K562 (cell line): ENCODE data around the gene CEBPE. TPM values are rescaled to one million over a fixed set of nuclear protein-coding genes. Genes with fewer than 3 reads are reported as not detected.

Experiments used
- ATAC-seq: fragments of 200-7000 bp; cut with Tn5 transposase; 3 replicates; pipeline ENCODE4 v1.9.1; 2020; ENCODE audit warnings: moderate library complexity
- BruUV-seq: library from RNA; stranded (reverse); fragments of 400-500 nt; replicated peaks from 2 replicates; lab custom pipeline; 2021; lab: Mats Ljungman, UMichigan
- CTCF ChIA-PET: fragments of 300-600 bp; formaldehyde crosslinking; extraction: SDS; loops from one replicate; lab custom pipeline; 2021; ENCODE audit warnings: low intra/inter-chr PET ratio; lab: Yijun Ruan, JAX
- POLR2A ChIA-PET: fragments of 300-600, 350-650 bp; sonication (Branson Sonifier 250); formaldehyde crosslinking; extraction: SDS; loops from one replicate; lab custom pipeline; 2021; ENCODE audit warnings: antibody characterized with exemption, inconsistent platforms; lab: Yijun Ruan, JAX
- DNase-seq, 4 experiments: peaks; one replicate each; pipeline versions ENCODE4 v3.0.0 to v3.0.0-alpha.2; 2011 to 2018; ENCODE audit warnings: low spot score in 3 of 4, mixed read lengths in 3 of 4; ENCODE audit errors: extremely low read depth in 1 of 4
- FAIRE-seq: peaks from 2 replicates; lab custom pipeline; 2011; peaks lifted over from hg19 to GRCh38; lab: Jason Lieb, UNC
- H2AFZ ChIP-seq: 2 replicates; pipeline ENCODE4 v1.6.0; 2011; ENCODE audit warnings: low read depth, low read length, control low read depth, inconsistent platforms
- H3K27ac ChIP-seq: fragments of 200-600 bp; 3 replicates; pipeline ENCODE4 v1.8.0; 2011; ENCODE audit warnings: low read depth, mild to moderate bottlenecking, control low read depth, inconsistent platforms, low read length, moderate library complexity, mixed read lengths; ENCODE audit errors: extremely low read depth
- H3K27me3 ChIP-seq, 2 experiments: fragments of 300-600 bp in 1 of 2; 2 replicates in 1 of 2; 3 replicates in 1 of 2; pipeline versions ENCODE4 v1.6.0 to v1.8.0; 2011; ENCODE audit warnings: inconsistent platforms in 2 of 2, low read length in 2 of 2, mild to moderate bottlenecking in 1 of 2, mixed read lengths in 1 of 2, moderate library complexity in 1 of 2; ENCODE audit not compliant: control insufficient read depth in 2 of 2, insufficient read depth in 2 of 2
- H3K36me3 ChIP-seq: fragments of 300-600 bp; 3 replicates; pipeline ENCODE4 v1.8.0; 2011; ENCODE audit warnings: mild to moderate bottlenecking, low read length, inconsistent platforms; ENCODE audit not compliant: control insufficient read depth, insufficient read depth
- H3K4me1 ChIP-seq, 2 experiments: fragments of 200-600 bp in 1 of 2; replicated peaks in 1 of 2; 2 replicates in 1 of 2; 3 replicates in 1 of 2; pipeline versions ENCODE4 v1.5.1 to v1.8.0; 2011; ENCODE audit warnings: inconsistent platforms in 2 of 2, low read length in 2 of 2, mild to moderate bottlenecking in 1 of 2, mixed read lengths in 1 of 2, moderate library complexity in 1 of 2; ENCODE audit not compliant: control insufficient read depth in 2 of 2, insufficient read depth in 2 of 2
- H3K4me2 ChIP-seq: 2 replicates; pipeline ENCODE4 v1.6.1; 2011; ENCODE audit warnings: low read length, control low read depth, inconsistent platforms, mixed read lengths; ENCODE audit not compliant: insufficient read depth
- H3K4me3 ChIP-seq: fragments of 200-600 bp; sonication (generic), shearing (Covaris generic); 2 replicates; pipeline ENCODE4 v1.5.1; 2016; ENCODE audit warnings: control low read depth, inconsistent platforms
- H3K79me2 ChIP-seq: fragments of 200-600 bp; 3 replicates; pipeline ENCODE4 v1.8.0; 2011; ENCODE audit warnings: low read length, inconsistent platforms; ENCODE audit not compliant: control insufficient read depth, insufficient read depth
- H3K9ac ChIP-seq, 2 experiments: 2 replicates each; pipeline versions ENCODE4 v1.6.0 to v1.6.1; 2011; ENCODE audit warnings: low read depth in 2 of 2, low read length in 2 of 2, control low read depth in 1 of 2, inconsistent platforms in 1 of 2, mild to moderate bottlenecking in 1 of 2, mixed read lengths in 1 of 2; ENCODE audit not compliant: insufficient read depth in 1 of 2
- H3K9me1 ChIP-seq: one replicate; pipeline ENCODE4 v1.6.0; 2011; ENCODE audit warnings: inconsistent platforms, mild to moderate bottlenecking, low read length, moderate library complexity; ENCODE audit not compliant: control insufficient read depth, insufficient read depth
- H3K9me3 ChIP-seq: replicated peaks from 2 replicates; pipeline ENCODE4 v1.5.1; 2011; ENCODE audit warnings: low read depth, low read length, inconsistent platforms; ENCODE audit not compliant: control insufficient read depth, insufficient read depth
- H4K20me1 ChIP-seq: replicated peaks from 2 replicates; pipeline ENCODE4 v1.6.1; 2011; ENCODE audit warnings: low read length, inconsistent platforms, mixed read lengths; ENCODE audit not compliant: control insufficient read depth, insufficient read depth
- CBX5 ChIP-seq: IDR thresholded peaks from 2 replicates; pipeline ENCODE4 v1.6.1; 2014; ENCODE audit warnings: low read depth, borderline replicate concordance
- ELF4 ChIP-seq: fragments of 450-650 bp; formaldehyde crosslinking; IDR thresholded peaks from 2 replicates; pipeline ENCODE4 v1.4.0; 2022; ENCODE audit warnings: missing genetic modification characterization
- HOXB6 ChIP-seq: fragments of 250-450 bp; sonication (Bioruptor Pico); IDR thresholded peaks from 2 replicates; pipeline ENCODE4 v1.5.1; 2022; ENCODE audit warnings: mild to moderate bottlenecking, borderline replicate concordance
- KLF10 ChIP-seq: fragments of 250-450 bp; sonication (Bioruptor Pico); IDR thresholded peaks from 2 replicates; pipeline ENCODE4 v1.6.1; 2021; ENCODE audit warnings: matching md5 sums
- MTA2 ChIP-seq: fragments of 450-650 bp; IDR thresholded peaks from 2 replicates; pipeline ENCODE4 v1.6.1; 2016; ENCODE audit warnings: low read depth
- SMARCB1 ChIP-seq: IDR thresholded peaks from 2 replicates; pipeline ENCODE4 v1.6.1; 2011; ENCODE audit warnings: improper control_type of control experiment, low read depth; ENCODE audit not compliant: insufficient read length
- SNRNP70 ChIP-seq: fragments of 200-400 bp; formaldehyde crosslinking; optimal IDR thresholded peaks from 2 replicates; pipeline ENCODE3; 2017; ENCODE audit warnings: low read depth, low read length
- XRCC5 ChIP-seq: fragments of 200-400 bp; formaldehyde crosslinking; IDR thresholded peaks from 2 replicates; pipeline ENCODE4 v1.6.1; 2017; ENCODE audit warnings: low read depth, mild to moderate bottlenecking, low read length
- ZKSCAN1 ChIP-seq: fragments of 150-350 bp; IDR thresholded peaks from 2 replicates; pipeline ENCODE4 v1.6.1; 2016; ENCODE audit warnings: low read depth, low read length
- ZNF146 ChIP-seq: IDR thresholded peaks from one replicate; pipeline ENCODE4 v1.6.1; 2018; ENCODE audit warnings: missing compliant biosample characterization; ENCODE audit not compliant: unreplicated experiment
- ZNF263 ChIP-seq: sonication (generic); formaldehyde crosslinking; IDR thresholded peaks from 2 replicates; pipeline ENCODE4 v1.8.0; 2022; ENCODE audit warnings: mild to moderate bottlenecking, missing genetic modification reagents, borderline replicate concordance
- WGBS: fragments of 100-300 bp; shearing (Covaris generic); methylation state at CpG from one replicate; pipeline ENCODE4 v1.1.6; 2016; ENCODE audit warnings: low coverage, mixed read lengths; ENCODE audit not compliant: insufficient coverage; ENCODE audit errors: missing lambda C conversion rate; 5-methylcytosine and 5-hydroxymethylcytosine counted together
- in situ Hi-C: fragments of 300-500 bp; cut with MboI; formaldehyde crosslinking; loops from 4 replicates; pipeline ENCODE4 v1.15.0; 2018; ENCODE audit warnings: inconsistent platforms, mixed read lengths
- intact Hi-C: fragments of 100-400 bp; cut with micrococcal nuclease; formaldehyde crosslinking; loops from 2 replicates; pipeline ENCODE4 v1.14.2; 2022
- polyA plus RNA-seq, 8 experiments: library from polyadenylated mRNA; depleted of rRNA in 4 of 8; stranded (reverse) in 5 of 8; unstranded in 3 of 8; fragments of >200 nt; fragmentation: Nextera tagmentation in 2 of 8; fragmentation: Illumina TruSeq in 1 of 8; extraction: Ambion mirVana in 2 of 8; extraction: Trizol in 1 of 8; gene quantifications; 2 replicates each; pipeline versions ENCODE4 v1.2.1 to v1.2.3, GENCODE V29; 2011 to 2014; ENCODE audit warnings: inconsistent platforms in 1 of 8, missing spikeins in 1 of 8
- total RNA-seq, 7 experiments: library from RNA; depleted of rRNA in 6 of 7; stranded (reverse); fragments of >200 nt in 6 of 7; fragmentation: Illumina TruSeq in 2 of 7; extraction: Trizol in 2 of 7; gene quantifications; 2 replicates each; pipeline versions ENCODE4 v1.2.1 to v1.2.3, GENCODE V29; 2011 to 2021; ENCODE audit warnings: low replicate concordance in 1 of 7
- TF ChIP-seq, protein P1 (sequence below): IDR thresholded peaks from 2 replicates; pipeline ENCODE4 v1.6.1; 2014; ENCODE audit warnings: antibody characterized with exemption

The CEBPE gene
- total and polyA plus RNA-seq, 9 of the 15 experiments (the other 6 are each of a cell fraction or from before 2014, with no cell fraction given), result 0.09 to 0.15 (median 0.13) TPM; not detected in 6

DNA sequence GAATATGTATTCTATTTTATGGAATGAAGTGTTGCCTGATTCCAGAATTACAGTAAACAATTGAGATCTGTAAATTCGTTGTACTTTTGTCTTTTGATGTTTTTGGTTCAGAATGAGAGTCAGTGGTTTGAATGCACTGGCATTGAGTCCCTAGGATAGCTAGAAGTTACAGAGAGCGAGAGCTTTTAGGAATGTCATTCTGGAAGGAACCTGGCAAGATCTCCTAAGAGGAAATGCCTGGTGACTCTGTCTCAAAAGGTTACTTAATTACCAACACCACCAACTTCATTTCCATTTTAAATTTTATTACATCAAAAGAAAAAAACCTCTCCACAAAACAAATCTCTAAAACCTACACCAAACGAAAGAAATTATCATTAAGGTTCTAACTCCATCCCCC, 6.0 kb upstream of the CEBPE start:
- no peak for DNase-seq
- intact Hi-C loops (no loop called here), in situ Hi-C loops (no loop called here)
- peaks cover 59 to 60% of the 10 kb centered on the region in 2 experiments for H3K4me1 ChIP-seq
- no peak overlapping the region for H2AFZ ChIP-seq
- no peaks in the 10 kb centered on the region for H3K9me1 ChIP-seq
- H3K4me2 ChIP-seq, result no peak overlapping the region
- no TSS peak for BruUV-seq
- TF ChIP-seq ZNF263 (CRISPR knock-in tag) (no peak), KLF10 (CRISPR knock-in tag) (no peak), ZKSCAN1 (no peak), SNRNP70 (no peak), ELF4 (CRISPR knock-in tag) (no peak), CBX5 (no peak), XRCC5 (no peak), SMARCB1 (no peak), MTA2 (no peak), HOXB6 (CRISPR knock-in tag) (no peak), ZNF146 (CRISPR knock-in tag) (no peak)
- TF ChIP-seq, protein P1, sequence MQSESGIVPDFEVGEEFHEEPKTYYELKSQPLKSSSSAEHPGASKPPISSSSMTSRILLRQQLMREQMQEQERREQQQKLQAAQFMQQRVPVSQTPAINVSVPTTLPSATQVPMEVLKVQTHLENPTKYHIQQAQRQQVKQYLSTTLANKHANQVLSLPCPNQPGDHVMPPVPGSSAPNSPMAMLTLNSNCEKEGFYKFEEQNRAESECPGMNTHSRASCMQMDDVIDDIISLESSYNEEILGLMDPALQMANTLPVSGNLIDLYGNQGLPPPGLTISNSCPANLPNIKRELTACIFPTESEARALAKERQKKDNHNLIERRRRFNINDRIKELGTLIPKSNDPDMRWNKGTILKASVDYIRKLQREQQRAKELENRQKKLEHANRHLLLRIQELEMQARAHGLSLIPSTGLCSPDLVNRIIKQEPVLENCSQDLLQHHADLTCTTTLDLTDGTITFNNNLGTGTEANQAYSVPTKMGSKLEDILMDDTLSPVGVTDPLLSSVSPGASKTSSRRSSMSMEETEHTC, result no peak
- H3K36me3 ChIP-seq, result no peaks in the 10 kb centered on the region
- no peak overlapping the region for H3K4me3 ChIP-seq
- no peaks in the 10 kb centered on the region for H3K27me3 ChIP-seq
- ChIA-PET CTCF (interaction anchor here (7.4 kb wide), 1 partner anchor 61 kb away, joined by 310 read pairs; the partner anchor contains the start of gene SLC7A8), POLR2A (interaction anchor here (0.7 to 1.4 kb wide), 3 partner anchors 10 to 113 kb away, joined by 3 to 4 read pairs (median 3); partner anchors contain the start of gene RNF212B)
- H3K27ac ChIP-seq, result no peak overlapping the region
- H3K79me2 ChIP-seq, result no peaks in the 10 kb centered on the region
- ATAC-seq, result no peak
- 56% methylated on average over 3 of the region's 3 CpGs for WGBS
- H3K9me3 ChIP-seq, result no peaks in the 10 kb centered on the region
- no peak for FAIRE-seq
- no peaks in the 10 kb centered on the region for H4K20me1 ChIP-seq
- H3K9ac ChIP-seq, result no peak overlapping the region
